ENCODE measurements around the gene DTD2. TPM values are rescaled to one million over a fixed set of nuclear protein-coding genes. Genes with fewer than 3 reads are reported as not detected.
A peak's percentile ranks its signal among the peaks of the same experiment; 100 is the strongest.

Gene DTD2
- total RNA-seq, 1 experiment from 2014 or later: 36.8 TPM

DNA sequence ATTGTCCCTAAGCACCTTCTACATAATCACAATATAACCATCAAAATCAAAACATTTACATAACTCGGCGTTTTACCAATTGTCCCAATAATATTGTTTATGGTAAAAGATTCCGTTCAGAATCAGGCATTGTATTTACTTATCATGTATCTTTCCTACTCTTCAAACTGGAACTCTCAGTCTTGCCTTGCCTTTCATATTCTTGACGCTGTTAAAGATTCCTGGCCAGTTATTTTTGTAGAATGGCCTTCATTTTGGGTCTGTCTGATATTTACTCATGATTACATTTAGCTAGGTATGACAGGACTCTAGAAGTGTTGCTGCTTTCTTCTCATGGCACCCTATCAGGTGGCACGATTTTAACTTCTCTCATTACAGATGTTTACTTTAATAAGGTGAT, 36.1 kb downstream of the DTD2 start:
- CTCF ChIA-PET: interaction anchor here (2.5 kb wide), 1 partner anchor 29 kb away, joined by 29 read pairs; no protein-coding TSS in a partner anchor
- H3K4me1 ChIP-seq (ENCODE audit: insufficient read depth, low read length): peaks cover 13% of the 10 kb centered on the region
- peak overlapping the region; percentile 82 for H3K4me2 ChIP-seq (ENCODE audit: low read length)
- no peaks in the 10 kb centered on the region for H3K9me2 ChIP-seq (replicated peaks; ENCODE audit: low read length)
- peak overlapping the region; percentile 91; the same call in 1 of the 2 replicates for H3K4me3 ChIP-seq (ENCODE audit: low read length)
- ATAC-seq: no peak
- no peak overlapping the region for H3K9ac ChIP-seq (ENCODE audit: low read length)
- no TSS peak for BruUV-seq (replicated peaks)
- no peaks in the 10 kb centered on the region for H4K20me1 ChIP-seq (ENCODE audit: low read length)
- no peak for DNase-seq
- H3F3A ChIP-seq (ENCODE audit: low read length, unreplicated experiment): no peaks in the 10 kb centered on the region
- H3K36me3 ChIP-seq (ENCODE audit: low read depth, low read length): no peaks in the 10 kb centered on the region
- no peak overlapping the region for H3K27ac ChIP-seq (ENCODE audit: low read length)
- H2AFZ ChIP-seq (ENCODE audit: low read length): peak overlapping the region; percentile 91
- POLR2A ChIA-PET (ENCODE audit: unreplicated experiment): no interaction called here
- intact Hi-C loops (cut with micrococcal nuclease): no loop called here
- TF ChIP-seq EZH2 (IDR thresholded peaks at IDR 0.05; ENCODE audit: low read length, unreplicated experiment) (no peak), EZH2phosphoT487 (IDR thresholded peaks at IDR 0.05; ENCODE audit: borderline replicate concordance, low read length) (no peak)
- TF ChIP-seq, protein P1, sequence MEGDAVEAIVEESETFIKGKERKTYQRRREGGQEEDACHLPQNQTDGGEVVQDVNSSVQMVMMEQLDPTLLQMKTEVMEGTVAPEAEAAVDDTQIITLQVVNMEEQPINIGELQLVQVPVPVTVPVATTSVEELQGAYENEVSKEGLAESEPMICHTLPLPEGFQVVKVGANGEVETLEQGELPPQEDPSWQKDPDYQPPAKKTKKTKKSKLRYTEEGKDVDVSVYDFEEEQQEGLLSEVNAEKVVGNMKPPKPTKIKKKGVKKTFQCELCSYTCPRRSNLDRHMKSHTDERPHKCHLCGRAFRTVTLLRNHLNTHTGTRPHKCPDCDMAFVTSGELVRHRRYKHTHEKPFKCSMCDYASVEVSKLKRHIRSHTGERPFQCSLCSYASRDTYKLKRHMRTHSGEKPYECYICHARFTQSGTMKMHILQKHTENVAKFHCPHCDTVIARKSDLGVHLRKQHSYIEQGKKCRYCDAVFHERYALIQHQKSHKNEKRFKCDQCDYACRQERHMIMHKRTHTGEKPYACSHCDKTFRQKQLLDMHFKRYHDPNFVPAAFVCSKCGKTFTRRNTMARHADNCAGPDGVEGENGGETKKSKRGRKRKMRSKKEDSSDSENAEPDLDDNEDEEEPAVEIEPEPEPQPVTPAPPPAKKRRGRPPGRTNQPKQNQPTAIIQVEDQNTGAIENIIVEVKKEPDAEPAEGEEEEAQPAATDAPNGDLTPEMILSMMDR (conservative IDR thresholded peaks at IDR 0.05; ENCODE audit: low read depth, low read length): no peak
- peaks cover 33% of the 10 kb centered on the region for H3K79me2 ChIP-seq (ENCODE audit: low read length)
- H3K9me3 ChIP-seq (ENCODE audit: low read length): no peaks in the 10 kb centered on the region
- H3K27me3 ChIP-seq (ENCODE audit: low read length): no peaks in the 10 kb centered on the region

GRCh38 chr14:31420319-31421111, 36.8 kb downstream of the DTD2 start, which contains the start of gene HEATR5A:
TSS of gene HEATR5A (minus strand) at chr14:31420550. CDS start at chr14:31402975, 17,575 bp downstream.
- Histone ChIP-seq H3K36me3 (ENCODE audit: low read depth, low read length) (no peaks in the 10 kb centered on the region), H3K4me2 (ENCODE audit: low read length) (peak within 1 kb of the TSS; percentile 82), H3K4me1 (ENCODE audit: insufficient read depth, low read length) (peaks cover 13% of the 10 kb centered on the region), H3K27me3 (ENCODE audit: low read length) (no peaks in the 10 kb centered on the region), H3K27ac (ENCODE audit: low read length) (peak within 1 kb of the TSS; percentile 39), H3K9me3 (ENCODE audit: low read length) (no peaks in the 10 kb centered on the region), H4K20me1 (ENCODE audit: low read length) (no peaks in the 10 kb centered on the region), H2AFZ (ENCODE audit: low read length) (peak within 1 kb of the TSS; percentile 91), H3K79me2 (ENCODE audit: low read length) (peaks cover 39% of the 10 kb centered on the region), H3K4me3 (ENCODE audit: low read length) (peak within 1 kb of the TSS; percentile 91), H3K9me2 (replicated peaks; ENCODE audit: low read length) (no peaks in the 10 kb centered on the region), H3F3A (ENCODE audit: low read length, unreplicated experiment) (no peaks in the 10 kb centered on the region), H3K9ac (ENCODE audit: low read length) (peak within 1 kb of the TSS; percentile 79)
- intact Hi-C loops (cut with micrococcal nuclease): no loop called here
- ATAC-seq (peak; percentile 92), DNase-seq (peak; percentile 97)
- BruUV-seq (replicated peaks): TSS peak; percentile 90
- TF ChIP-seq EZH2phosphoT487 (IDR thresholded peaks at IDR 0.05; ENCODE audit: borderline replicate concordance, low read length): no peak
- TF ChIP-seq EZH2 (IDR thresholded peaks at IDR 0.05; ENCODE audit: low read length, unreplicated experiment): no peak
- TF ChIP-seq, protein P1 (conservative IDR thresholded peaks at IDR 0.05; ENCODE audit: low read depth, low read length): 0 out of 2 replicates have a peak, but pooled peaks have one; percentile 21
- POLR2A ChIA-PET (ENCODE audit: unreplicated experiment): interaction anchor here (0.5 to 1.8 kb wide), 12 partner anchors 18 to 1009 kb away, joined by 3 to 29 read pairs (median 4); partner anchors contain the start of genes ARHGAP5 and DTD2
- CTCF ChIA-PET: interaction anchor here (0.6 to 2.5 kb wide), 3 partner anchors 21 to 437 kb away, joined by 3 to 29 read pairs (median 4); no protein-coding TSS in a partner anchor
